Heart left ventricle (tissue), 16 donors: ENCODE data around the gene APOBEC3G. TPM values are rescaled to one million over a fixed set of nuclear protein-coding genes. Genes with fewer than 3 reads are reported as not detected.
A peak's percentile ranks its signal among the peaks of the same experiment; 100 is the strongest.
"Not testable (repeated sequence)": the region's sequence is repeated elsewhere in the genome, so short reads cannot be mapped to it uniquely, and the experiment has no call there.

Source experiments
- ATAC-seq, 4 donors: fragments of 200-7000 bp; cut with Tn5 transposase; one replicate each; pipeline ENCODE4 v1.9.1; 2020 to 2022; ENCODE audit warnings: moderate library complexity in 4 of 4, mild to moderate bottlenecking in 3 of 4, moderate number of reproducible peaks in 1 of 4
- DNase-seq, 5 donors: peaks; one replicate each; pipeline ENCODE4 v3.0.0-alpha.2; 2020
- H3K27ac ChIP-seq, 12 donors: fragments of 200-600 bp; sonication (generic) in 4 of 12; one replicate each; pipeline versions ENCODE4 v1.5.0 to v1.8.0; 2016 to 2022; ENCODE audit warnings: mild to moderate bottlenecking in 2 of 12
- H3K27me3 ChIP-seq, 9 donors: fragments of 200-600 bp; sonication (generic) in 2 of 9; one replicate each; pipeline versions ENCODE4 v1.5.1 to v1.8.0; 2016 to 2022; ENCODE audit warnings: mild to moderate bottlenecking in 3 of 9
- H3K36me3 ChIP-seq, 9 donors: fragments of 200-600 bp; sonication (generic) in 2 of 9; one replicate each; pipeline versions ENCODE4 v1.5.0 to v1.8.0; 2018 to 2022; ENCODE audit warnings: mild to moderate bottlenecking in 2 of 9
- H3K4me1 ChIP-seq, 12 donors: fragments of 200-600 bp; sonication (generic) in 4 of 12; one replicate each; pipeline versions ENCODE4 v1.5.0 to v1.8.0; 2016 to 2022; ENCODE audit warnings: mild to moderate bottlenecking in 3 of 12
- H3K4me3 ChIP-seq, 12 donors: fragments of 200-600 bp; sonication (generic) in 4 of 12; one replicate each; pipeline versions ENCODE4 v1.5.0 to v1.8.0; 2017 to 2022; ENCODE audit warnings: mild to moderate bottlenecking in 9 of 12, moderate library complexity in 4 of 12
- H3K9me3 ChIP-seq, 12 donors: fragments of 200-600 bp; sonication (generic) in 4 of 12; one replicate each; pipeline versions ENCODE4 v1.5.0 to v1.8.0; 2016 to 2022; ENCODE audit warnings: mild to moderate bottlenecking in 1 of 12
- CTCF ChIP-seq, 12 donors: fragments of 200-600 bp; sonication (generic) in 4 of 12; IDR thresholded peaks; one replicate each; pipeline versions ENCODE4 v1.5.0 to v1.8.0; 2018 to 2022; ENCODE audit warnings: antibody characterized with exemption in 12 of 12, mild to moderate bottlenecking in 5 of 12
- POLR2A ChIP-seq, 2 donors: fragments of 450-650 bp; IDR thresholded peaks; one replicate each; pipeline ENCODE4 v1.6.1; 2017; ENCODE audit warnings: antibody characterized with exemption in 2 of 2, mild to moderate bottlenecking in 2 of 2, moderate library complexity in 2 of 2
- WGBS, 4 donors: extraction: QIAGEN DNeasy Blood & Tissue Kit in 2 of 4; methylation state at CpG; one replicate each; pipeline versions ENCODE4 v1.1.5 to v1.1.7; 2013 to 2018; 5-methylcytosine and 5-hydroxymethylcytosine counted together
- intact Hi-C, 10 donors: fragments of 100-400 bp; cut with DNase I; formaldehyde crosslinking; loops; one replicate each; pipeline versions ENCODE4 v1.11.1 to v1.14.2; 2022
- polyA plus RNA-seq, 2 donors: library from polyadenylated mRNA; stranded (reverse); fragments of 200-250 nt; gene quantifications; one replicate each; pipeline ENCODE4 v1.2.3, GENCODE V29; 2013
- total RNA-seq, 9 donors: library from RNA; depleted of rRNA in 2 of 9; stranded (reverse); fragments of >200 nt in 2 of 9; fragmentation: NEBNext Ultra II Directional in 3 of 9; extraction: Animal tissue kit (Norgen Biotek cat#: 25700) in 3 of 9; gene quantifications; one replicate each; pipeline versions ENCODE4 v1.1.0 to v1.2.4, GENCODE V29; 2016 to 2023
- donor health status: ischemic (EF 13 %, LVEDD 7.1; RV severe dilation, severe dysfunction).
- donor health status: healthy with polysubstance abuse.
- donor health status: DM: no; HTN: yes; CAD: no.
- donor health status: DM: no; HTN: no; CAD: no.
- donor health status: ischemic (EF 25% LVEDD 6.9; RV normal size, moderate dysfunction).
- donor health status: ischemic (EF 25% LVEDD 5.7; RV mildly dilated, moderate dysfunction).
- donor health status: healthy.
- donor health status: DM: yes; HTN: yes; CAD: no.
- donor health status: ischemic (EF 35%, LVEDD 5.7; RV mildly dilated, moderate dysfunction).
- donor health status: nonischemic (EF 11% LVEDD 7.7; RV severe dilation, severe dysfunction).
- donor health status: DM: yes; HTN: yes; CAD: no.
- donor health status: PGD.
- donor health status: ischemic (EF 29% LVEDD 5.4; RV normal size, mild dysfunction).
- donor health status: nonischemic (EF 23%, LVEDD 6.1; RV moderate dilation, normal function).

The APOBEC3G gene
- total and polyA plus RNA-seq, 11 donors = 1.8 to 21.9 (median 3.3) TPM

GRCh38 chr22:39070186-39070585 lies 6.9 kb upstream of the APOBEC3G start:
- intact Hi-C loops = loop anchor here in 1 of 10 donors (10.0 kb wide), 1 partner anchor 45 kb away; the partner anchor contains the start of gene APOBEC3D
- Histone ChIP-seq H3K4me1 (peaks cover 0 to 8% (median 0%) of the 10 kb centered on the region in 12 donors), H3K9me3 (no peaks in the 10 kb centered on the region), H3K36me3 (no peaks in the 10 kb centered on the region), H3K4me3 (no peak overlapping the region), H3K27ac (no peak overlapping the region), H3K27me3 (no peaks in the 10 kb centered on the region)
- TF ChIP-seq CTCF (IDR thresholded peaks at IDR 0.05) (no peak), POLR2A (IDR thresholded peaks at IDR 0.05) (no peak)
- DNase-seq (no peak), ATAC-seq (no peak)
- WGBS, 4 donors = 89 to 94% (median 92%) methylated on average over 7 of the region's 7 CpGs

- 70 to 84% (median 79%) methylated on average over 6 to 7 of the region's 7 CpGs for WGBS, 4 donors
- intact Hi-C loops = loop anchor here in 1 of 10 donors (10.0 kb wide), 1 partner anchor 48 kb away; the partner anchor contains the start of gene APOBEC3D
- H3K27me3 ChIP-seq, H3K36me3 ChIP-seq, H3K9me3 ChIP-seq, ATAC-seq, H3K4me3 ChIP-seq, DNase-seq: not testable (repeated sequence)
- peak overlapping the region in 1 of 12 donors; percentile 46 for H3K27ac ChIP-seq
- H3K4me1 ChIP-seq = peaks cover 0 to 13% (median 1%) of the 10 kb centered on the region in 12 donors
Measured at GRCh38 chr22:39072581-39072981, 4.5 kb upstream of the APOBEC3G start.

- intact Hi-C loops = loop anchor here in 1 of 10 donors (10.0 kb wide), 1 partner anchor 49 kb away; the partner anchor contains the start of gene APOBEC3D
- TF ChIP-seq POLR2A (IDR thresholded peaks at IDR 0.05) (no peak), CTCF (IDR thresholded peaks at IDR 0.05) (no peak)
- H3K4me3 ChIP-seq = no peak overlapping the region
- no peaks in the 10 kb centered on the region for H3K9me3 ChIP-seq
- no peak overlapping the region for H3K27ac ChIP-seq
- H3K36me3 ChIP-seq = no peaks in the 10 kb centered on the region
- DNase-seq (no peak), ATAC-seq (no peak)
- 49 to 65% (median 56%) methylated on average over 2 of the region's 2 CpGs for WGBS, 4 donors
- no peaks in the 10 kb centered on the region for H3K27me3 ChIP-seq
- peaks cover 0 to 14% (median 7%) of the 10 kb centered on the region in 12 donors for H3K4me1 ChIP-seq
Measured at GRCh38 chr22:39073981-39074380, 3.1 kb upstream of the APOBEC3G start.

- Histone ChIP-seq H3K4me1 (peaks cover 0 to 14% (median 7%) of the 10 kb centered on the region in 12 donors), H3K27ac (peak overlapping the region in 8 of 12 donors; percentile 33 to 86 (median 78)), H3K36me3 (peaks cover 0 to 17% (median 4%) of the 10 kb centered on the region in 9 donors), H3K4me3 (peak overlapping the region in 11 of 12 donors; percentile 15 to 74 (median 58))
- 31 to 40% (median 37%) methylated on average over 10 to 23 of the region's 24 CpGs for WGBS, 4 donors
- not testable (repeated sequence) for DNase-seq, H3K27me3 ChIP-seq, H3K9me3 ChIP-seq
- ATAC-seq = peak; percentile 80 to 94 (median 94)
- intact Hi-C loops = loop anchor here in 1 of 10 donors (10.0 kb wide), 1 partner anchor 52 kb away; the partner anchor contains the start of gene APOBEC3D
Measured at GRCh38 chr22:39076155-39077025, 685 bp upstream of the APOBEC3G start.

GRCh38 chr22:39077912-39078311 lies 837 bp downstream of the APOBEC3G start:
- DNase-seq, ATAC-seq, H3K9me3 ChIP-seq, H3K27me3 ChIP-seq: not testable (repeated sequence)
- peak overlapping the region in 8 of 12 donors; percentile 57 to 74 (median 66) for H3K4me3 ChIP-seq
- peaks cover 0 to 29% (median 5%) of the 10 kb centered on the region in 9 donors for H3K36me3 ChIP-seq
- peak overlapping the region in 3 of 12 donors; percentile 75 to 91 (median 86) for H3K27ac ChIP-seq
- intact Hi-C loops = loop anchor here in 1 of 10 donors (10.0 kb wide), 1 partner anchor 53 kb away; the partner anchor contains the start of gene APOBEC3D
- WGBS, 4 donors = 89 to 95% (median 93%) methylated on average over 12 of the region's 12 CpGs
- peaks cover 0 to 14% (median 7%) of the 10 kb centered on the region in 12 donors for H3K4me1 ChIP-seq
